Measurements from ENCODE around the gene ADAM12.

DNA sequence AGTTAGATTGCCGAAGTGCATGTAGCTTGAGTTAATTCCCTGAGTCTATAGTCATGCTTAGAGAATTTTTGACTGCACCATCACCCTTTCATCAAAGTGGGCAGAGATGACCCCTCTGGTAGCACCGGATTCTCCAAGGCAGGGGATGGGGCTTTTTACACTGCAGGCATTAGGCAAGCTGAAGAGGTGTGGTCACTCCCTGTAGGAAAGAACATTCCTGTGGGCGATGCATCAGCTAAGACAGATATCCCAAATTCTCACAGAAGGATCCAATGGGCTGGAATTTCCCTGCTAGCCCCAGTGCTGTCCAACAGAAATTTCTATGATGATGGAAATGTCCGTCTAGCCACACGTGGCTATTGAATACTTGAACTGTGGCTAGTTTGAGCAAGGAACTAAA is 118.2 kb downstream of the ADAM12 start:
- TF ChIP-seq, protein P1, sequence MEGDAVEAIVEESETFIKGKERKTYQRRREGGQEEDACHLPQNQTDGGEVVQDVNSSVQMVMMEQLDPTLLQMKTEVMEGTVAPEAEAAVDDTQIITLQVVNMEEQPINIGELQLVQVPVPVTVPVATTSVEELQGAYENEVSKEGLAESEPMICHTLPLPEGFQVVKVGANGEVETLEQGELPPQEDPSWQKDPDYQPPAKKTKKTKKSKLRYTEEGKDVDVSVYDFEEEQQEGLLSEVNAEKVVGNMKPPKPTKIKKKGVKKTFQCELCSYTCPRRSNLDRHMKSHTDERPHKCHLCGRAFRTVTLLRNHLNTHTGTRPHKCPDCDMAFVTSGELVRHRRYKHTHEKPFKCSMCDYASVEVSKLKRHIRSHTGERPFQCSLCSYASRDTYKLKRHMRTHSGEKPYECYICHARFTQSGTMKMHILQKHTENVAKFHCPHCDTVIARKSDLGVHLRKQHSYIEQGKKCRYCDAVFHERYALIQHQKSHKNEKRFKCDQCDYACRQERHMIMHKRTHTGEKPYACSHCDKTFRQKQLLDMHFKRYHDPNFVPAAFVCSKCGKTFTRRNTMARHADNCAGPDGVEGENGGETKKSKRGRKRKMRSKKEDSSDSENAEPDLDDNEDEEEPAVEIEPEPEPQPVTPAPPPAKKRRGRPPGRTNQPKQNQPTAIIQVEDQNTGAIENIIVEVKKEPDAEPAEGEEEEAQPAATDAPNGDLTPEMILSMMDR (IDR thresholded peaks at IDR 0.05; ENCODE audit: low read depth, low read length) = no peak
- TF ChIP-seq EZH2phosphoT487 (IDR thresholded peaks at IDR 0.05; ENCODE audit: low read depth) = no peak

All from OCI-LY3 (cell line).